Stimulated activated CD4-positive, alpha-beta T cell treated with anti-CD3 and anti-CD28 coated beads, Interleukin-2, amount 100 ng/mL, for 4 hours (primary cell): ENCODE measurements around the gene ADAMTS3.

ENCODE experiments used
- DNase-seq: peaks from one replicate; pipeline ENCODE4 v3.0.0-alpha.2; 2020; ENCODE audit warnings: low read depth

Gene ADAMTS3

DNA sequence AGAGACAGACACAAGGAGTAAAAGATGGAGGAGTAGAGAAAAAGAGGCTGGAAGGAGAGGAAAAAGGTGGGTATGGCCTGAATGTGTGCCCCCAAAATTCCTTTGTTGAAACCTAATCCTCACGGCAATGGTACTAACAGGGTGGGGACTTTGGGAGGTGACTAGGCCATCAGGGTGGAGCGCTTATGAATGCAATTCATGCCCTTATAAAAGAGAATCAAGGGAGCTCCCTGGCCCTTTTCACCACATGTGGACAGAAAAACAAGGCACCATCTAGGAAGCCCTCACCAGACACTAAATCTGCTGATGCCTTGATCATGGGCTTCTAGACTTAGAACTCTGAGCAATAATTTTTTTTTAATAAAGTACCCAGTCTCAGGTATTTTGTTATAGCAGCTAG lies 282.1 kb downstream of the ADAMTS3 start:
- no peak for DNase-seq

DNA sequence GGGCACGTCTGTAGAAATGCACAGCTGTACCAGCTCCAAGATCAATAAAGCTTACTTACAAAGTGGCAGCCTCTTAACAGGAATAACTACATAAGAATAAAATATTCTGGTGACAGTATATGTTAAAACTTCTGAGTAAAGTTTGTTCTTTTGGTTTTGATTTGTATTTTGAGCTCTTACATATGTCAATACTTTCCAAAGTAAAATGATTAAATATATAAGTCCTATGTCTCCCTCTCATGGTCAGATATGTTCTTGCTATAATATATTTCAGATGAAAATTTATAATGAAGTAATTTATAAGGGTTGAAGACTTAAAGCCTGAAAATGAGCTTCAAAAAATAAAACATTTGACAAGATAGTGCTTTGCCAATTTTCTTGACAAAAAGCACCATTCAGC lies 282.8 kb downstream of the ADAMTS3 start:
- DNase-seq, result no peak

DNA sequence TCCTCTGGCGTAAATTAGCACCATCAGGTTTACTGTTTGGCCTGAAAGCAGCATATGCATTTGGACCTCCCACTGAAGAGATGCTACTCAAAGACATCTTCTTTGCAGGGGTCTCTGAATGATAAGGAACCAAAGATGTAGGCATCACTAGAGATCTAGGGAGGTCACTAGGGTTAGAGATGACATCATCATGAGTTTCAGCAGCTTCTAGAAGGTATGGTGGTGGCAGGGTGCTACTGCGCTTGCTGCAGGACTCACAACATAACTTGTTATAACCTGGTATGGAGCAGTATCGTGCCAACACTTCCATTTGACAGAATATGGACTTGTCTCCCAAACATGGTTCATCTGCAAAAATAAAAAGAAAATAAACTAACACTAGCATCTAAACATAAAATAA lies 285.7 kb downstream of the ADAMTS3 start:
- no peak for DNase-seq

DNA sequence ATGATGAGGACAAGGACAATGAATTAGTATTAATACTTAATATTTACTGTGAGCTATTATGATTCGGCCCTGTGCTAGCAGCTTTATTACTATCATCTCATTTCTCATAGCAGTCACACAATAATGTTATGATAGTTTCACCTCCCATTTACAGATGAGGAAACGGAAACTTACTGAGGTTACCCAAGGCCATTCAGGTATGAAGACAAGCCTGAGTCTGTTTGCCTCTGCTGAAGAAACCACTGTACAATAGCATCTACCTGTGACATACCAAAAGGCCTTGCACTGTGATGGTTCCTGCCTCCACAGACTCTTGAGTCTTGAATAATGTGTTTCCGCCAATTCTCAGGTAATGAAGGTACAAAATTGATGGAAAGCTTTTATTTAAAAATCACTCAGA lies 288.8 kb downstream of the ADAMTS3 start:
- no peak for DNase-seq

GRCh38 chr4:72275381-72275780 lies 293.6 kb downstream of the ADAMTS3 start:
- no peak for DNase-seq

- DNase-seq, result no peak
Observed at GRCh38 chr4:72274251-72274650, 294.8 kb downstream of the ADAMTS3 start.

GRCh38 chr4:72255269-72255668 lies 313.8 kb downstream of the ADAMTS3 start:
- DNase-seq, result no peak

GRCh38 chr4:72243641-72244040 lies 325.4 kb downstream of the ADAMTS3 start:
- DNase-seq, result no peak

GRCh38 chr4:72239487-72240116 lies 329.4 kb downstream of the ADAMTS3 start:
- no peak for DNase-seq
